Uterus (tissue), 2 donors: ENCODE measurements around the gene FAM83F.

ENCODE experiments used
- POLR2A ChIP-seq, 2 donors: fragments of 450-650 bp; IDR thresholded peaks; one replicate each; pipeline ENCODE4 v1.6.1; 2016; ENCODE audit warnings: antibody characterized with exemption in 2 of 2, mild to moderate bottlenecking in 1 of 2, moderate library complexity in 1 of 2
- TF ChIP-seq, protein P1 (sequence below), 4 experiments: fragments of 200-600 bp in 2 of 4; fragments of 450-650 bp in 2 of 4; sonication (generic) in 2 of 4; IDR thresholded peaks; one replicate each; pipeline ENCODE4 v1.5.1; 2016 to 2019; ENCODE audit warnings: antibody characterized with exemption in 4 of 4, mild to moderate bottlenecking in 2 of 4, moderate library complexity in 1 of 4

DNA sequence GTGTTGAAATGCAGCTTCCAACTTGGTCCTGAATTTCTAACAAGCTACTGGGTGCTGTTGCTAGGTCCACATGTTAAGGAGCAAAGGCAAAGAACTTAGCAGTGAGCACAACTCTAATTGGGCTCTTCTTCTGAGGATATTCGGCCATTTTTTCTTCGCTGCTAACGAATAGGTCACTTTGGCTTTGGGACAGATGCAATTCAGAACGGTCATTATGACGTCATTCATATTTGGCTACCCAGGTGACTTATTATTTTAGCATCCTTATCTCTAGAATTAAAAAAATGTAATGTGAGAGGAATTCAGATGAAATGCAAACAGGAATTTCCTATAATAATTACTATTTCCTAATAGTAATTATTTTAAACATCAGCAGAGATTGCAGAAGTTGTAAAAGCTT, 20.7 kb upstream of the FAM83F start:
- TF ChIP-seq, protein P1, sequence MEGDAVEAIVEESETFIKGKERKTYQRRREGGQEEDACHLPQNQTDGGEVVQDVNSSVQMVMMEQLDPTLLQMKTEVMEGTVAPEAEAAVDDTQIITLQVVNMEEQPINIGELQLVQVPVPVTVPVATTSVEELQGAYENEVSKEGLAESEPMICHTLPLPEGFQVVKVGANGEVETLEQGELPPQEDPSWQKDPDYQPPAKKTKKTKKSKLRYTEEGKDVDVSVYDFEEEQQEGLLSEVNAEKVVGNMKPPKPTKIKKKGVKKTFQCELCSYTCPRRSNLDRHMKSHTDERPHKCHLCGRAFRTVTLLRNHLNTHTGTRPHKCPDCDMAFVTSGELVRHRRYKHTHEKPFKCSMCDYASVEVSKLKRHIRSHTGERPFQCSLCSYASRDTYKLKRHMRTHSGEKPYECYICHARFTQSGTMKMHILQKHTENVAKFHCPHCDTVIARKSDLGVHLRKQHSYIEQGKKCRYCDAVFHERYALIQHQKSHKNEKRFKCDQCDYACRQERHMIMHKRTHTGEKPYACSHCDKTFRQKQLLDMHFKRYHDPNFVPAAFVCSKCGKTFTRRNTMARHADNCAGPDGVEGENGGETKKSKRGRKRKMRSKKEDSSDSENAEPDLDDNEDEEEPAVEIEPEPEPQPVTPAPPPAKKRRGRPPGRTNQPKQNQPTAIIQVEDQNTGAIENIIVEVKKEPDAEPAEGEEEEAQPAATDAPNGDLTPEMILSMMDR (IDR thresholded peaks at IDR 0.05), result no peak
- TF ChIP-seq POLR2A (IDR thresholded peaks at IDR 0.05), result no peak
